SK-N-SH (cell line): Measurements from ENCODE around the gene C1QL2. TPM values are rescaled to one million over a fixed set of nuclear protein-coding genes. Genes with fewer than 3 reads are reported as not detected.

Experiments
- CTCF ChIA-PET: fragments of 300-600, 350-600 bp; formaldehyde crosslinking; extraction: SDS; loops from one replicate; lab custom pipeline; 2021; lab: Yijun Ruan, JAX
- POLR2A ChIA-PET: fragments of 350-600 bp; sonication (Branson Sonifier 250); formaldehyde crosslinking; extraction: SDS; loops from one replicate; lab custom pipeline; 2020; ENCODE audit warnings: antibody characterized with exemption, inconsistent platforms; lab: Yijun Ruan, JAX
- DNase-seq: peaks from one replicate; pipeline ENCODE4 v3.0.0; 2012
- H2AFZ ChIP-seq: fragments of 200-600 bp; sonication (generic); 2 replicates; pipeline ENCODE4 v1.8.1; 2016; ENCODE audit warnings: antibody characterized with exemption, mild to moderate bottlenecking, low read depth
- H3F3A ChIP-seq: fragments of 200-600 bp; sonication (generic); replicated peaks from 2 replicates; pipeline ENCODE3; 2016; ENCODE audit warnings: antibody characterized with exemption, mild to moderate bottlenecking; ENCODE audit not compliant: insufficient read depth
- H3K27ac ChIP-seq, 2 experiments: fragments of 200-500 bp in 1 of 2; fragments of 200-600 bp in 1 of 2; sonication (Bioruptor generic) in 1 of 2; sonication (generic), shearing (Covaris generic) in 1 of 2; 2 replicates each; pipeline versions ENCODE4 v1.5.1 to v1.6.1; 2014 to 2016; ENCODE audit warnings: low read depth in 2 of 2, inconsistent platforms in 1 of 2, low read length in 1 of 2, mild to moderate bottlenecking in 1 of 2, mixed read lengths in 1 of 2
- H3K27me3 ChIP-seq: fragments of 200-600 bp; sonication (generic), shearing (Covaris generic); 2 replicates; pipeline ENCODE4 v1.6.1; 2016; ENCODE audit warnings: mixed run types; ENCODE audit not compliant: insufficient read depth
- H3K36me3 ChIP-seq, 2 experiments: fragments of 200-500 bp in 1 of 2; fragments of 200-600 bp in 1 of 2; sonication (Bioruptor generic) in 1 of 2; sonication (generic) in 1 of 2; replicated peaks in 1 of 2; 2 replicates each; pipeline versions ENCODE3 to v1.5.1; 2014 to 2016; ENCODE audit warnings: low read length in 1 of 2, mild to moderate bottlenecking in 1 of 2; ENCODE audit not compliant: insufficient read depth in 2 of 2, control insufficient read depth in 1 of 2
- H3K4me1 ChIP-seq, 2 experiments: fragments of 200-500 bp in 1 of 2; fragments of 200-600 bp in 1 of 2; sonication (Bioruptor generic) in 1 of 2; sonication (generic), shearing (Covaris generic) in 1 of 2; 2 replicates each; pipeline versions ENCODE4 v1.5.1 to v1.6.1; 2014 to 2016; ENCODE audit warnings: low read depth in 1 of 2, low read length in 1 of 2, mixed run types in 1 of 2; ENCODE audit not compliant: insufficient read depth in 2 of 2, control insufficient read depth in 1 of 2
- H3K4me2 ChIP-seq: fragments of 200-600 bp; sonication (generic), shearing (Covaris generic); 2 replicates; pipeline ENCODE4 v1.6.1; 2017; ENCODE audit warnings: mixed run types
- H3K4me3 ChIP-seq, 2 experiments: fragments of 200-500 bp in 1 of 2; fragments of 200-600 bp in 1 of 2; sonication (Bioruptor generic) in 1 of 2; sonication (generic), shearing (Covaris generic) in 1 of 2; 2 replicates each; pipeline versions ENCODE4 v1.5.1 to v1.8.1; 2014 to 2016; ENCODE audit warnings: low read depth in 2 of 2, inconsistent platforms in 1 of 2, low read length in 1 of 2, mild to moderate bottlenecking in 1 of 2, mixed read lengths in 1 of 2, moderate library complexity in 1 of 2
- H3K79me2 ChIP-seq: fragments of 200-600 bp; sonication (generic); 2 replicates; pipeline ENCODE4 v1.8.1; 2017; ENCODE audit warnings: mild to moderate bottlenecking; ENCODE audit not compliant: insufficient read depth
- H3K9ac ChIP-seq: fragments of 200-600 bp; sonication (generic); 2 replicates; pipeline ENCODE4 v1.6.1; 2017; ENCODE audit warnings: mixed run types
- H3K9me2 ChIP-seq: fragments of 200-600 bp; sonication (generic); 2 replicates; pipeline ENCODE4 v1.6.1; 2017; ENCODE audit warnings: mixed run types
- H3K9me3 ChIP-seq: fragments of 200-600 bp; sonication (generic); 2 replicates; pipeline ENCODE4 v1.6.1; 2017; ENCODE audit warnings: mixed run types, mild to moderate bottlenecking, moderate library complexity
- H4K20me1 ChIP-seq: fragments of 200-600 bp; sonication (generic); 2 replicates; pipeline ENCODE4 v1.6.1; 2017; ENCODE audit warnings: mild to moderate bottlenecking, mixed run types; ENCODE audit not compliant: insufficient read depth
- CHD2 ChIP-seq: fragments of 150-350 bp; IDR thresholded peaks from 2 replicates; pipeline ENCODE4 v1.6.1; 2018; ENCODE audit warnings: low read length; ENCODE audit not compliant: partially characterized antibody
- ELF1 ChIP-seq: IDR thresholded peaks from 2 replicates; pipeline ENCODE4 v1.4.0; 2012
- EP300 ChIP-seq, 2 experiments: IDR thresholded peaks; 2 replicates each; pipeline versions ENCODE4 v1.4.0 to v1.6.1; 2012; ENCODE audit warnings: borderline replicate concordance in 1 of 2, low read depth in 1 of 2, low read length in 1 of 2
- FOSL2 ChIP-seq: IDR thresholded peaks from 2 replicates; pipeline ENCODE4 v1.4.0; 2012; ENCODE audit warnings: low read depth, mild to moderate bottlenecking, moderate library complexity, borderline replicate concordance
- FOXJ3 ChIP-seq: sonication (generic); formaldehyde crosslinking; IDR thresholded peaks from 2 replicates; pipeline ENCODE4 v1.5.1; 2020; ENCODE audit warnings: mild to moderate bottlenecking, missing genetic modification reagents
- GABPA ChIP-seq: IDR thresholded peaks from 2 replicates; pipeline ENCODE4 v1.4.0; 2012; ENCODE audit warnings: low read depth, mild to moderate bottlenecking
- GATA2 ChIP-seq: sonication (generic); formaldehyde crosslinking; IDR thresholded peaks from 2 replicates; pipeline ENCODE4 v1.5.0; 2020; ENCODE audit warnings: mild to moderate bottlenecking, missing genetic modification reagents
- RAD21 ChIP-seq: IDR thresholded peaks from 2 replicates; pipeline ENCODE4 v1.6.1; 2012; ENCODE audit warnings: mild to moderate bottlenecking, low read length
- RCOR1 ChIP-seq: fragments of 150-350 bp; IDR thresholded peaks from 2 replicates; pipeline ENCODE4 v1.6.1; 2017; ENCODE audit warnings: antibody characterized with exemption, low read length
- RXRA ChIP-seq: IDR thresholded peaks from 2 replicates; pipeline ENCODE4 v1.4.0; 2012; ENCODE audit warnings: low read depth, mild to moderate bottlenecking, borderline replicate concordance
- SIN3A ChIP-seq: IDR thresholded peaks from 2 replicates; pipeline ENCODE4 v1.6.1; 2012; ENCODE audit warnings: low read depth, mild to moderate bottlenecking, low read length, moderate library complexity, borderline replicate concordance
- TCF12 ChIP-seq: IDR thresholded peaks from 2 replicates; pipeline ENCODE4 v1.4.0; 2012
- TEAD4 ChIP-seq: IDR thresholded peaks from 2 replicates; pipeline ENCODE4 v1.4.0; 2012; ENCODE audit warnings: mild to moderate bottlenecking, borderline replicate concordance; ENCODE audit not compliant: insufficient read depth
- YY1 ChIP-seq: IDR thresholded peaks from 2 replicates; pipeline ENCODE4 v1.4.0; 2012; ENCODE audit warnings: low read depth, mild to moderate bottlenecking
- WGBS: methylation state at CpG from one replicate; pipeline ENCODE4 v1.1.6; 2017; ENCODE audit warnings: low lambda C conversion rate; 5-methylcytosine and 5-hydroxymethylcytosine counted together
- polyA plus RNA-seq, 3 experiments: library from polyadenylated mRNA; depleted of rRNA; stranded (reverse); fragments of >200 nt; gene quantifications; 2 replicates each; pipeline ENCODE4 v1.2.3, GENCODE V29; 2012
- TF ChIP-seq, protein P1 (sequence below): IDR thresholded peaks from 2 replicates; pipeline ENCODE4 v1.4.0; 2012; ENCODE audit warnings: low read depth, borderline replicate concordance
- TF ChIP-seq, protein P2 (sequence below): IDR thresholded peaks from 2 replicates; pipeline ENCODE4 v1.4.0; 2012; ENCODE audit warnings: low read depth
- TF ChIP-seq, protein P3 (sequence below): IDR thresholded peaks from 2 replicates; pipeline ENCODE4 v1.4.0; 2012; ENCODE audit warnings: low read depth, borderline replicate concordance

Gene C1QL2
- polyA plus RNA-seq, 1 of the 3 experiments (the other 2 are of a cell fraction): not detected

DNA sequence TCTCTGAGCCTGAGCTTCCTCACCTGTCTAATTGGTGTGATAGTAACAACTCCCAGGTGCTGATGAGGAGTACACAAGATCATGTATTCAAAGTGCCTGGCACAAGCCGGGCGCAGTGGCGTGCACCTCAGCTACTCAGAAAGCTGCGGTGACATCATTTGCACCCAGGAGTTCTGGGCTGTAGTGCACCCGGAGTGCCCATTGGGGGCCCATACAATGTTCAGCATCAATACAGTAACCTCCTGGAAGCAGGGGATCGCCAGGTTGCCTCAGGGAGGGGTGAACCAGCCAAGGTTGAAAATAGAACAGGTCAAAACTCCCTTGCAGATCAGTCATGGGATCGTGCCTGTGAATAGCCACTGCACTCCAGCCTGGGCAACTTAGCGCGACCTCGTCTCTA lies 11.2 kb upstream of the C1QL2 start:
- Histone ChIP-seq H3K9me3 (no peaks in the 10 kb centered on the region), H3K36me3 (no peaks in the 10 kb centered on the region), H2AFZ (no peak overlapping the region), H3K4me3 (no peak overlapping the region), H3K27me3 (no peaks in the 10 kb centered on the region)
- CTCF ChIA-PET: interaction anchor here (1.0 kb wide), 1 partner anchor 43 kb away, joined by 3 read pairs; no protein-coding TSS in a partner anchor
- POLR2A ChIA-PET: no interaction called here
- TF ChIP-seq RCOR1: no peak
- TF ChIP-seq FOXJ3 (CRISPR knock-in tag): no peak
- TF ChIP-seq, protein P1, sequence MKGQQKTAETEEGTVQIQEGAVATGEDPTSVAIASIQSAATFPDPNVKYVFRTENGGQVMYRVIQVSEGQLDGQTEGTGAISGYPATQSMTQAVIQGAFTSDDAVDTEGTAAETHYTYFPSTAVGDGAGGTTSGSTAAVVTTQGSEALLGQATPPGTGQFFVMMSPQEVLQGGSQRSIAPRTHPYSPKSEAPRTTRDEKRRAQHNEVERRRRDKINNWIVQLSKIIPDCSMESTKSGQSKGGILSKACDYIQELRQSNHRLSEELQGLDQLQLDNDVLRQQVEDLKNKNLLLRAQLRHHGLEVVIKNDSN: no peak
- no peak for TF ChIP-seq GABPA
- TF ChIP-seq, all 33 proteins: peak for 0
- WGBS: 81% methylated on average over 10 of the region's 10 CpGs
- Histone ChIP-seq H3F3A (no peaks in the 10 kb centered on the region), H3K79me2 (no peaks in the 10 kb centered on the region), H4K20me1 (no peaks in the 10 kb centered on the region), H3K9ac (no peak overlapping the region), H3K4me2 (no peak overlapping the region), H3K9me2 (no peaks in the 10 kb centered on the region), H3K27ac (no peak overlapping the region), H3K4me1 (no peaks in the 10 kb centered on the region)
- DNase-seq: no peak

DNA sequence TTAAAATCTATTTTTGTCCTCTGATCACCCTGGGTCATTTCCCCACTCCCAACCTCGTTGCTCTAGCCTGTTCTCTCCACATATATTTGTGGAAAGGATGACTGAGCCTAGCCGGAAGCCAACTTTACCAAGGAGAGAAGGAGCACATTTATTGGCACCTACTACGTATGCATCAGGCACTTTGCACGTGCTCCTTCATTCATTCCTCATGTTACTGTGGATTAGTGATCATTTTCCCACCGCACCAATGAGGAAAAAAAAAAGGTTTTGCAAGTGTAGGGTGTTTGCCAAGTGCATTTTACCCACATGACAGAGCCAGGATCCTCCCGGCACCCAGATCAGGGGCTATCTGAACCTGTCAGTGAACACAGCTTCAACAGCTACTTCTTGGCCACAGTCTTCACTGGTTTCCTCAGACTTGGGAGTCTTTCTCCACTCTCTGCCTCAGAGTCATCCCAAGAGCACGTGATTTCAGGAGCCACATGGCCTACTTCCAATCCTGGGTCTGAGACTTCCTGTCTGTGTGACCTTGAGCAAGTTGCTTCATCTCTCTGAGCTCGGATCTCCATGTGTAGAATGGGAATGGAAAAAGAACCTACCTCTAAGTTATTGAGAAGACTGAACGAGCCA lies 1.9 kb upstream of the C1QL2 start:
- Histone ChIP-seq H3K4me1 (no peaks in the 10 kb centered on the region), H2AFZ (no peak overlapping the region), H3K27ac (no peak overlapping the region), H3K9me2 (no peaks in the 10 kb centered on the region), H3K79me2 (no peaks in the 10 kb centered on the region), H3F3A (no peaks in the 10 kb centered on the region), H3K9me3 (no peaks in the 10 kb centered on the region), H4K20me1 (no peaks in the 10 kb centered on the region), H3K4me3 (no peak overlapping the region), H3K27me3 (peaks cover 34% of the 10 kb centered on the region), H3K9ac (no peak overlapping the region), H3K4me2 (no peak overlapping the region), H3K36me3 (no peaks in the 10 kb centered on the region)
- no peak for DNase-seq
- CTCF ChIA-PET: no interaction called here
- POLR2A ChIA-PET: no interaction called here
- TF ChIP-seq RXRA (no peak), RAD21 (no peak), GATA2 (CRISPR knock-in tag) (no peak), SIN3A (no peak), RCOR1 (no peak), FOXJ3 (CRISPR knock-in tag) (no peak), TCF12 (no peak), ELF1 (no peak), TEAD4 (no peak), EP300 (IDR thresholded peaks at IDR 0.05; ENCODE audit: borderline replicate concordance in 1 of 2, low read depth in 1 of 2, low read length in 1 of 2) (no peak), CHD2 (no peak), FOSL2 (no peak), YY1 (no peak), GABPA (no peak)
- TF ChIP-seq, protein P2, sequence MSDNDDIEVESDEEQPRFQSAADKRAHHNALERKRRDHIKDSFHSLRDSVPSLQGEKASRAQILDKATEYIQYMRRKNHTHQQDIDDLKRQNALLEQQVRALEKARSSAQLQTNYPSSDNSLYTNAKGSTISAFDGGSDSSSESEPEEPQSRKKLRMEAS: no peak
- TF ChIP-seq, protein P3, sequence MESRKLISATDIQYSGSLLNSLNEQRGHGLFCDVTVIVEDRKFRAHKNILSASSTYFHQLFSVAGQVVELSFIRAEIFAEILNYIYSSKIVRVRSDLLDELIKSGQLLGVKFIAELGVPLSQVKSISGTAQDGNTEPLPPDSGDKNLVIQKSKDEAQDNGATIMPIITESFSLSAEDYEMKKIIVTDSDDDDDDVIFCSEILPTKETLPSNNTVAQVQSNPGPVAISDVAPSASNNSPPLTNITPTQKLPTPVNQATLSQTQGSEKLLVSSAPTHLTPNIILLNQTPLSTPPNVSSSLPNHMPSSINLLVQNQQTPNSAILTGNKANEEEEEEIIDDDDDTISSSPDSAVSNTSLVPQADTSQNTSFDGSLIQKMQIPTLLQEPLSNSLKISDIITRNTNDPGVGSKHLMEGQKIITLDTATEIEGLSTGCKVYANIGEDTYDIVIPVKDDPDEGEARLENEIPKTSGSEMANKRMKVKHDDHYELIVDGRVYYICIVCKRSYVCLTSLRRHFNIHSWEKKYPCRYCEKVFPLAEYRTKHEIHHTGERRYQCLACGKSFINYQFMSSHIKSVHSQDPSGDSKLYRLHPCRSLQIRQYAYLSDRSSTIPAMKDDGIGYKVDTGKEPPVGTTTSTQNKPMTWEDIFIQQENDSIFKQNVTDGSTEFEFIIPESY: no peak
- WGBS: 26% methylated on average over 9 of the region's 9 CpGs
